Gastroesophageal sphincter (tissue), 3 donors: ENCODE data around the gene NECTIN3.

Experiments used
- POLR2AphosphoS5 ChIP-seq: sonication (generic); formaldehyde crosslinking; IDR thresholded peaks from one replicate; pipeline ENCODE4 v1.6.1; 2017; ENCODE audit warnings: antibody characterized with exemption
- TF ChIP-seq, protein P1 (sequence below), 4 experiments: fragments of 200-600 bp in 2 of 4; fragments of 450-650 bp in 2 of 4; sonication (generic) in 1 of 4; IDR thresholded peaks; one replicate each; pipeline ENCODE4 v1.5.1; 2017 to 2019; ENCODE audit warnings: antibody characterized with exemption in 4 of 4, mild to moderate bottlenecking in 2 of 4, moderate library complexity in 2 of 4

DNA sequence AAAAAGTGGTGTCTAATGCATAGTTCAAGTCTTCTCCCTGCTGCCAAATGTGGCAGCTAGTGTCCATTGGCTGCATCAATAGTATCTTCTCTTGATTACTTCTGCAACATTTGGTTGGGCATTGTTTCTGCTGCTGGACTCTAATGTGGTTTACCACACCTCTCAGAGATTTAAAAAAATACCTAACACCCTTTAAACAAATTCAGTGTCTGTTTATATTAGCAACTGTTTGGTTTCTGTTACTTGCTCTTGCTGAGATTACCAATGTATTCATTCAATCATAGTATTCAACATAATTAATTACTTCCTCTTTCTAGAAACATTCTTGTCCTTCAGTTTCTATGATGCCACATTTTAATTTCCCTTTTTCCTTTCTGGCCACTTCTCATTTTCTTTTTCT is 20.3 kb upstream of the NECTIN3 start:
- TF ChIP-seq, protein P1, sequence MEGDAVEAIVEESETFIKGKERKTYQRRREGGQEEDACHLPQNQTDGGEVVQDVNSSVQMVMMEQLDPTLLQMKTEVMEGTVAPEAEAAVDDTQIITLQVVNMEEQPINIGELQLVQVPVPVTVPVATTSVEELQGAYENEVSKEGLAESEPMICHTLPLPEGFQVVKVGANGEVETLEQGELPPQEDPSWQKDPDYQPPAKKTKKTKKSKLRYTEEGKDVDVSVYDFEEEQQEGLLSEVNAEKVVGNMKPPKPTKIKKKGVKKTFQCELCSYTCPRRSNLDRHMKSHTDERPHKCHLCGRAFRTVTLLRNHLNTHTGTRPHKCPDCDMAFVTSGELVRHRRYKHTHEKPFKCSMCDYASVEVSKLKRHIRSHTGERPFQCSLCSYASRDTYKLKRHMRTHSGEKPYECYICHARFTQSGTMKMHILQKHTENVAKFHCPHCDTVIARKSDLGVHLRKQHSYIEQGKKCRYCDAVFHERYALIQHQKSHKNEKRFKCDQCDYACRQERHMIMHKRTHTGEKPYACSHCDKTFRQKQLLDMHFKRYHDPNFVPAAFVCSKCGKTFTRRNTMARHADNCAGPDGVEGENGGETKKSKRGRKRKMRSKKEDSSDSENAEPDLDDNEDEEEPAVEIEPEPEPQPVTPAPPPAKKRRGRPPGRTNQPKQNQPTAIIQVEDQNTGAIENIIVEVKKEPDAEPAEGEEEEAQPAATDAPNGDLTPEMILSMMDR (IDR thresholded peaks at IDR 0.05), result no peak
- TF ChIP-seq POLR2AphosphoS5, result no peak
